OCI-LY7 (cell line): Measurements from ENCODE around the gene GALNT17. TPM values are rescaled to one million over a fixed set of nuclear protein-coding genes. Genes with fewer than 3 reads are reported as not detected.

Source experiments
- BruUV-seq: library from RNA; stranded (reverse); fragments of 400-500 nt; replicated peaks from 2 replicates; lab custom pipeline; 2021; lab: Mats Ljungman, UMichigan
- CTCF ChIA-PET: fragments of 300-600 bp; sonication (Branson Sonifier 250); formaldehyde crosslinking; loops from one replicate; lab custom pipeline; 2022; ENCODE audit warnings: antibody characterized with exemption; ENCODE audit not compliant: unreplicated experiment; lab: Charles Lee
- POLR2A ChIA-PET: fragments of 300-600 bp; sonication (Branson Sonifier 250); formaldehyde crosslinking; loops from one replicate; lab custom pipeline; 2022; ENCODE audit warnings: antibody characterized with exemption; lab: Charles Lee
- DNase-seq: peaks from one replicate; pipeline ENCODE4 v3.0.0-alpha.2; 2015; ENCODE audit warnings: low spot score
- H2AFZ ChIP-seq: fragments of 200-600 bp; sonication (generic), shearing (Covaris generic); 2 replicates; pipeline ENCODE4 v1.6.1; 2014; ENCODE audit warnings: mild to moderate bottlenecking, antibody characterized with exemption, low read length, moderate library complexity
- H3K27ac ChIP-seq: fragments of 200-600 bp; sonication (generic); 2 replicates; pipeline ENCODE4 v1.5.1; 2014; ENCODE audit warnings: mixed run types, low read depth, mild to moderate bottlenecking, moderate library complexity, low read length, inconsistent platforms; ENCODE audit not compliant: poor library complexity, severe bottlenecking
- H3K36me3 ChIP-seq: fragments of 200-600 bp; sonication (generic); 2 replicates; pipeline ENCODE4 v1.6.1; 2014; ENCODE audit warnings: mild to moderate bottlenecking, antibody characterized with exemption, low read length, moderate library complexity, mixed read lengths; ENCODE audit not compliant: insufficient read depth
- H3K4me1 ChIP-seq: fragments of 200-600 bp; sonication (generic); 2 replicates; pipeline ENCODE4 v1.5.1; 2014; ENCODE audit warnings: mild to moderate bottlenecking, low read length; ENCODE audit not compliant: insufficient read depth, poor library complexity, severe bottlenecking
- H3K4me2 ChIP-seq: fragments of 200-600 bp; sonication (generic); 2 replicates; pipeline ENCODE4 v1.6.1; 2014; ENCODE audit warnings: mild to moderate bottlenecking, low read length
- H3K4me3 ChIP-seq: fragments of 200-600 bp; sonication (generic); 2 replicates; pipeline ENCODE4 v1.5.1; 2014; ENCODE audit warnings: mild to moderate bottlenecking, low read depth, low read length; ENCODE audit not compliant: poor library complexity, severe bottlenecking
- H3K79me2 ChIP-seq: fragments of 200-600 bp; sonication (generic); 2 replicates; pipeline ENCODE4 v1.6.1; 2016; ENCODE audit warnings: low read depth, mild to moderate bottlenecking, low read length, moderate library complexity, mixed read lengths; ENCODE audit not compliant: insufficient read depth
- H3K9me2 ChIP-seq: fragments of 200-600 bp; sonication (generic); 2 replicates; pipeline ENCODE4 v1.6.1; 2016; ENCODE audit warnings: mild to moderate bottlenecking, low read length, mixed read lengths; ENCODE audit not compliant: insufficient read depth
- H3K9me3 ChIP-seq: fragments of 200-600 bp; sonication (generic); 2 replicates; pipeline ENCODE4 v1.6.1; 2014; ENCODE audit warnings: mild to moderate bottlenecking, mixed run types, low read length, mixed read lengths
- H4K20me1 ChIP-seq: fragments of 200-600 bp; sonication (generic); 2 replicates; pipeline ENCODE4 v1.6.1; 2014; ENCODE audit warnings: mild to moderate bottlenecking, antibody characterized with exemption, low read length, moderate library complexity, mixed read lengths; ENCODE audit not compliant: insufficient read depth
- CTCF ChIP-seq: fragments of 200-600 bp; sonication (generic); conservative IDR thresholded peaks from 2 replicates; pipeline ENCODE4 v1.5.1; 2014; ENCODE audit warnings: mild to moderate bottlenecking, antibody characterized with exemption, low read length, moderate library complexity, mixed read lengths
- EZH2phosphoT487 ChIP-seq: fragments of 200-600 bp; sonication (generic); IDR thresholded peaks from 2 replicates; pipeline ENCODE4 v1.6.1; 2018; ENCODE audit warnings: low read depth, borderline replicate concordance, mild to moderate bottlenecking, mixed run types, antibody characterized with exemption, low read length, moderate library complexity, mixed read lengths
- intact Hi-C: fragments of 100-400 bp; cut with micrococcal nuclease; formaldehyde crosslinking; loops from one replicate; pipeline ENCODE4 v1.10.0; 2022; ENCODE audit not compliant: unreplicated experiment
- total RNA-seq, 2 experiments: library from RNA; depleted of rRNA in 1 of 2; stranded (reverse); fragments of >200 nt in 1 of 2; shearing (Covaris generic) in 1 of 2; gene quantifications; 2 replicates each; pipeline ENCODE4 v1.2.3, GENCODE V29; 2014 to 2022

GALNT17 gene
- total RNA-seq, 2 experiments from 2014 or later = not detected

- Histone ChIP-seq H3K9me3 (no peaks in the 10 kb centered on the region), H2AFZ (no peak overlapping the region), H3K36me3 (no peaks in the 10 kb centered on the region), H3K4me3 (no peak overlapping the region), H3K9me2 (no peaks in the 10 kb centered on the region), H3K4me1 (no peaks in the 10 kb centered on the region), H3K4me2 (no peak overlapping the region), H3K79me2 (no peaks in the 10 kb centered on the region), H4K20me1 (no peaks in the 10 kb centered on the region), H3K27ac (no peak overlapping the region)
- POLR2A ChIA-PET = interaction anchor here (0.6 kb wide), 3 partner anchors 22 to 1702 kb away, joined by 3 to 5 read pairs (median 3); no protein-coding TSS in a partner anchor
- intact Hi-C loops = no loop called here
- DNase-seq = no peak
- CTCF ChIA-PET = no interaction called here
- no peak for TF ChIP-seq EZH2phosphoT487
- TF ChIP-seq CTCF = no peak
- BruUV-seq = no TSS peak
These were observed 3.2 kb downstream of the GALNT17 start for GRCh38 chr7:71135116-71135515.

- TF ChIP-seq CTCF (no peak), EZH2phosphoT487 (no peak)
- no peaks in the 10 kb centered on the region for H3K4me1 ChIP-seq
- H3K27ac ChIP-seq = no peak overlapping the region
- H3K4me3 ChIP-seq = no peak overlapping the region
- no peak overlapping the region for H2AFZ ChIP-seq
- H4K20me1 ChIP-seq = no peaks in the 10 kb centered on the region
- ChIA-PET POLR2A (no interaction called here), CTCF (no interaction called here)
- no peak for DNase-seq
- intact Hi-C loops = no loop called here
- no peaks in the 10 kb centered on the region for H3K9me2 ChIP-seq
- H3K9me3 ChIP-seq = no peaks in the 10 kb centered on the region
- no peaks in the 10 kb centered on the region for H3K36me3 ChIP-seq
- no peak overlapping the region for H3K4me2 ChIP-seq
- no TSS peak for BruUV-seq
- no peaks in the 10 kb centered on the region for H3K79me2 ChIP-seq
These were observed 3.7 kb downstream of the GALNT17 start for GRCh38 chr7:71135663-71136062.

GRCh38 chr7:71137479-71137878 is 5.5 kb downstream of the GALNT17 start:
- H3K4me1 ChIP-seq = no peaks in the 10 kb centered on the region
- CTCF ChIA-PET = no interaction called here

More at GRCh38 chr7:71137479-71137878, 5.5 kb downstream of the GALNT17 start:
- Histone ChIP-seq H3K79me2 (no peaks in the 10 kb centered on the region), H3K4me3 (no peak overlapping the region), H3K27ac (no peak overlapping the region), H3K4me2 (no peak overlapping the region), H3K9me3 (no peaks in the 10 kb centered on the region), H2AFZ (no peak overlapping the region), H3K36me3 (no peaks in the 10 kb centered on the region), H3K9me2 (no peaks in the 10 kb centered on the region), H4K20me1 (no peaks in the 10 kb centered on the region)
- intact Hi-C loops = no loop called here
- no peak for TF ChIP-seq EZH2phosphoT487
- no peak for TF ChIP-seq CTCF
- POLR2A ChIA-PET = no interaction called here
- BruUV-seq = no TSS peak
- no peak for DNase-seq
